HG03025 (cell line): ENCODE measurements around the gene ZNF658.
"Not testable (repeated sequence)": the region's sequence is repeated elsewhere in the genome, so short reads cannot be mapped to it uniquely, and the experiment has no call there.

Source experiments
- ATAC-seq: cut with Tn5 transposase; IDR thresholded peaks from one replicate; pipeline ENCODE4 v1.9.1; 2021; ENCODE audit warnings: mild to moderate bottlenecking, moderate library complexity; ENCODE audit not compliant: unreplicated experiment, low FRiP score

Gene ZNF658

DNA sequence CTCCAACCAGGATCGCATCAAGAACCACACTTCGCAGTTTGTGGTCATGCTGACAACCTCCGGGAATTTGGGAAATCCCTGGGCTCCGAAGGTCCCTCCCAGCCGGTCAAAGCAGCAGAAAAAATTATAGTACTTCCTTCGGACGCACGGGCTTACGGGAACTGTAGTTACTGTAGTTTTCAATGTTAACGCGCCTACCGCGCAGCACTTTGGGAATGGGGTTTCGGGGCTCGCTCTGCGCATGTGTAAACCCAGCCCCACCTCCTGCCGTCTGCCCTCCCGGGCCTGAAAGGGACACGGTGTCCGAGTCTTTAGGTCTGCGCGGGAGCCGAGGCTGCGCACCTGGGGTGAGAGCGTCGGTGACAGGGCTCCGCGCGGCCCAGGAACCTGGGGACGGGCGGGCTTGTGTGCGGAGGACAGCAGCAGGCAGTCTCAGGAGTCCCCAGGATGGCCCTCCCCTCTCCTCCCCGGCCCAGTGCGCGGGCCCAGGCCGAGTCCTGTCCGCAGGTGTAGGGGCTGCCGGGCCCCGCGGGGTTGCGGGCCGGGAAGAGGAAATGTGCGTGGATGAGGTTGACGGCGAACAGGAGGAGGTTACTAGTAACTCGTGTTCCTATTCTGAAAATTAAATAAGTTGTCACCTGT, at the start of gene ZNF658:
Gene ZNF658, plus strand, starts transcription at position 236 of the 642 bp plus-strand sequence. CDS start 2,837 bp downstream, outside the sequence.
- ATAC-seq: peak; percentile 97

DNA sequence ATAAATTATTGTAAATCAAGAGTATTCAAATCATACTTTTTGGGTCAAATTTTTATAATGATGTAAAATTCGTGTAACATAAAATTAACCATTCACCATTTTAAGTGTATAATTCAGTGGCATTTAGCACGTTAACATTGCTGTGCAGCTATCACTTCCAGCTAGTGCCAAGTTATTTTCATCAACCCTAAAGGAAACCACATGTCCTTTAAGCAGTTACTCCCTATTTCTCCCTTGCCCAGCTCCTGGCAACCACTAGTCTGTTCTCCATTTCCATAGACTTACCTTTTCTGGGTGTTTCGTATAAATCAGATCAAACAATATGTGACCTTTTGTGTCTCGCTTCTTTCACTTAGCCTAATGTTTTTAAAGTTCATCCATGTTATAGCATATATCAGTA, 38.8 kb upstream of the ZNF658 start:
- not testable (repeated sequence) for ATAC-seq

DNA sequence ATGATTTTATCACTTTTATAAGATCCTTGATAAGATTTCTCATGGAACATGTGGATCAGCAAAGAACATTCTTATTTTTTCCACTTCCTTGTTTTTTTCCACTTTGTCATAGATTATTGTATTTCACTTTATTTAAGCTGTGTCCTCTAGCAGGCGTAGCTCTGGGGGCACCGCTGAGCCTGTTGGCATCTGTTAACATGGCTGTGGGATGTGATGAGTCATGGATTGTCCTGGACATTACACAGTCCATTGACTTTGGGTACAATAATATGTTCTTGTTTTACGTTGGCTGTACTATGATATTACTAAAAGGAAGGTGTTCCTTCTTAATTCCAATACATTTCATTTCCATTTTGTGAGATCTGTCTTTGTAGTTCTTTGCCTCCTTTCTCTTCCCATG, 31.9 kb upstream of the ZNF658 start:
- ATAC-seq: not testable (repeated sequence)

DNA sequence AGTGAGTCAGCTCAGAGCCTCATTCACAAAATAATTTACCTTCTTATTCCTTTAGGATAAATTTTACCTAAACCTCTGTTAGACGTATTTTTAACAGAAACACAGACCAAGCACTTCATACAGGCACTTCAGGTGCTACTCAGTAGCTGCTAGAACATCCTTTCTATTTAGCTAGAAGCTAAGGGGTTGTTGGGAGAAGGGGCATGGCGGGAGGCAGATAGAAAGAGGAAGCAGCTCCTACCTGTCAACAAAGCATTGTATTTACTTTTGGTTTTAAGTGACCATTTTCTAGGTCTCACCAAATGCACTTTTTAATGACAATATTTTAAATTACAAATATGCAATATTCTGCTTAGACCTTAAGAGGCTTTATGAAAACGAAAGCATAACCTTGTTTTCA, 19.9 kb upstream of the ZNF658 start:
- not testable (repeated sequence) for ATAC-seq

DNA sequence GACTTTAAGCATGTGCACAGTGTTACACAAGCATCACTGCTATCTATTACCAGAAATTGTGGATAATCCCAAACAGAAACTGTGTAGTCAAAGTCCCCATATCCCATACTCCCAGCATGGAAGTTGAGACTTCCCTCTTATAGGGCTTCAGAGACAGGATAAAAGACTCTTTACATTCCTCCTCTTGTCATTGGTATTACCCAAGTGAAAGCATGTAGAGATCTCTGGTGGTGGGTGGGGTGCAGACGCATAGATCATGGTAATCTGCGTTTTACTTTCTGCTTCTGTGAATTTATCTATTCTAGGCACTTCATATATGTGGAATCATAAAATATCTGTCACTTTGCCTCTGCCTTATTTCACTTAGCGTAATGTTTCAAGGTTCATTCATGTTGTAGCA, 18.7 kb upstream of the ZNF658 start:
- ATAC-seq: not testable (repeated sequence)

DNA sequence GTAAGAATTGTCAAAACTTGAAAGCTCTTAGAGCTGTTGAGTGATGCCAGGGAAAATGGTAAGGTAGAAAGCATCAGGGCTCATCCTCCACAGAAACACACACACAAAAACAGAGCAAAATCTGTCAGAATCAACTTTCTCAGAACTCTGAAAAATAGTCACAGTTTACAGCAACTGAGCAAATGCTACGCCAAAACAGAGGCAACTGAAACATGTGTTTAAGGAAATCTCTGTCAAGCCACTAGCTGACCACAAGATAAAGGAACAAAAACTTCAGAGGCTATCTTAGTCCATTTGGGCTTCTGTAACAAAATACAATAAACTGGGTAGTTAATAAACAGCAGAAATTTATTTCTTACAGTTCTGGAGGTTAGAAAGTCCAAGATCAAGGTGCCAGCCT, 10.2 kb upstream of the ZNF658 start:
- peak; percentile 80 for ATAC-seq

DNA sequence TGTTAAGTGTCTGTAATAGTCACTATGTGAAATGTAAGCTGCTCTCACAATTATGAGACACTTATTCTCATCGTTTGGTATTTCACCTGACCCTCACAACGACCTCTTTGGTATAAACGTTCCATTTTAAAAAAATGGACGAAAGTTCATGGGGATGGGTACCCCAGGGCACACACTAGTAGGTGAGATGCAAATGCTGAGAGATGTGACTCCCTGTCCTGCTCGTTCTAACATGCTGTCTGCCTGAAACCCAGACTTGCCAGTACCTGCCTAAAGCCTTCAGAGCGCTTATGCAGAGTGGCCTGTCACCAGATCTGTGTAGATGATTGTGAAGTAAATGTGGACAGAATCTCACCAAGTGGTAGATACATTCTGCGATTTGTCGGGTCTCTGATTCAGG, 616 bp downstream of the ZNF658 start:
- ATAC-seq: peak; percentile 23

DNA sequence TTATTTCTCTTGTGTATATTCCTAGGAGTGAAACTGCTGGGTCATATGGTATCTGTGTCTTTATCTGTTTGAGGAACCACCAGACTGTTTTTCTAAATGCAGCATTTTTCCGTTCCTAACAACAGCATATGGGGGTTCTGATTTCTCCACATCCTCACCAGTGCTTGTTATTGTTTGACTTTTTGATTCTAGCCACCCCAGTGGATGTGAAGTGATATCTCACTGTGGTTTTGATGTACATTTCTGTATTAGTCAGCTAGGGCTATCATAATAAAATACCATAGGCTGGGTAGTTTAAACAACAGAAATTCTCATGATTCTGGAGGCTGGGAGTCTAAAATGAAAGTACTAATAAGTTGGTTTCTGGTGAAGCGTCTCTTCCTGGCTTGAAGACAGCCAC, 9.0 kb downstream of the ZNF658 start:
- not testable (repeated sequence) for ATAC-seq

DNA sequence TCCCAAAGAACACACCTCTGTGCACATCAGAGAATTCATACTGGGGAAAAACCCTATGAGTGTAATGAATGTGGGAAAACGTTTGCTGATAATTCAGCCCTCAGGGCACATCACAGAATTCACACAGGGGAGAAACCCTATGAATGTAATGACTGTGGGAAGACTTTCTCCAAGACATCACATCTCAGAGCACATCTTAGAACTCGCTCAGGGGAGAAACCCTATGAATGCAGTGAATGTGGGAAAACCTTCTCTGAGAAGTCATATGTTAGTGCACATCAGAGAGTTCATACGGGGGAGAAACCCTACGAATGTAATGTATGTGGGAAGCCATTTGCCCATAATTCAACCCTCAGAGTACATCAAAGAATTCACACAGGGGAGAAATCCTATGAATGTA, 19.5 kb downstream of the ZNF658 start:
- not testable (repeated sequence) for ATAC-seq

DNA sequence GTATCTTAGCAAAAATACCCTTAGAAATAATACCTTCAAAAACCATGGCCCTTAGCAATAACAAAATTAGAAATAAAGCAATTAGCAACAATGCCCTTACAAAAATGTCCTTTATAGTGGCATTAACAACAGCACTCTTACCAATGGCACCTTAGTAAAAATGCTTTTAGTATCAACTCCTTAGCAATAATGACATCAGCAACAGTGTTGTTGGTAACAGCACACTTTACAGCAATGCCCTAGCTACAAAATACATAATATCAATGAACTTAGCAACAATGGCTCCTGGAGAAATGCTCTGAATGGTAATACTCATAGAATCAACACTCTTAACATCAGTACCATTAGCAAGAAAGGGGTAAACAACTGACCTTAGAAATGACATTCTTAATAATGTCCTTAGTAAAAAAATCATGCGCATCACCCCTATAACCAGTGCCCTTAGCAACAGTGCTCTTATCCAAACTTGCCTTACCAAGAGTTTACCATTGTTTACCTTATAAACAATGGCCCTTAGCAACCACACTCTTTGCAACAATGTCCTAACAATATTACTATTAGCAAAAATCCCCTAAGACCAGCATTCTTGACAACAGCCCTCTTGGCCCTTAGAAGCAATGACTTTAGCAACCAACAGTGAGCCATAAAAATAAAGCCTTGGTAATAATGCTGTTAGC, 35.8 kb downstream of the ZNF658 start:
- not testable (repeated sequence) for ATAC-seq

DNA sequence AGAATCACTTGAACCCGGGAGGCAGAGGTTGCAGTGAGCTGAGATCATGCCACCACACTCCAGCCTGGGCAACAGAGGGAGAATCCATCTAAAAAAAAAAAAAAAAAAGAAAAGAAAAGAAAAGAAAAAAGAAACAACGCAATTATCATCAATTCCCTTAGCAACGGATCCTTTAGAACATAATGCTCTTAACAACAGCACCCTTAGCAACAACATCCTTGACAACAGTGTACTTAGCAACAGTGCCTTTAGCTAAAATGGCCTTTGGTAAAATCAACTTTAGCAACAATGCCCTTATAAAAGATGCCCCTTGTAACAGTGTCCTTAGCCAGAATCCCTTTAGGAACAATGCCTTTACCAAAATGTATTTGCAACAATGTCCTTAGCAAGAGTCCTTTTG, 37.1 kb downstream of the ZNF658 start:
- ATAC-seq: not testable (repeated sequence)

DNA sequence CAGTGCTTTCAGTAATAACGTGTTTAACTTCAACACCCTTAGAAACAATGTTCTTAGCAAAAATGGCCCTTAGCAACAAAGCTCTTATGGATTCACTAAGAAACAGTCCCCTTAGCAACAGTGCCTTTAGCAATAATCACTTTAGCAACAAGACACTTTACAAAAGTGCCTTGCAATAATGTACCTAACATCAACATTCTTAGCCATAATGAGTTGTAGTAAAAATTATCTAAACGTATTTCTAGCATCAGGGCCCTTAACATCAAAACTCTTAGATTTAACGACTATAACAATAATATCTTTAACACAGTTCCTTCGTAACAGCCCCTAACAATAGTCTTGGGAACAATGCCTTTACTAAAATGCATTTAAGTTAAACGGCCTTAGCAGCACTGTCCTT, 37.8 kb downstream of the ZNF658 start:
- not testable (repeated sequence) for ATAC-seq

DNA sequence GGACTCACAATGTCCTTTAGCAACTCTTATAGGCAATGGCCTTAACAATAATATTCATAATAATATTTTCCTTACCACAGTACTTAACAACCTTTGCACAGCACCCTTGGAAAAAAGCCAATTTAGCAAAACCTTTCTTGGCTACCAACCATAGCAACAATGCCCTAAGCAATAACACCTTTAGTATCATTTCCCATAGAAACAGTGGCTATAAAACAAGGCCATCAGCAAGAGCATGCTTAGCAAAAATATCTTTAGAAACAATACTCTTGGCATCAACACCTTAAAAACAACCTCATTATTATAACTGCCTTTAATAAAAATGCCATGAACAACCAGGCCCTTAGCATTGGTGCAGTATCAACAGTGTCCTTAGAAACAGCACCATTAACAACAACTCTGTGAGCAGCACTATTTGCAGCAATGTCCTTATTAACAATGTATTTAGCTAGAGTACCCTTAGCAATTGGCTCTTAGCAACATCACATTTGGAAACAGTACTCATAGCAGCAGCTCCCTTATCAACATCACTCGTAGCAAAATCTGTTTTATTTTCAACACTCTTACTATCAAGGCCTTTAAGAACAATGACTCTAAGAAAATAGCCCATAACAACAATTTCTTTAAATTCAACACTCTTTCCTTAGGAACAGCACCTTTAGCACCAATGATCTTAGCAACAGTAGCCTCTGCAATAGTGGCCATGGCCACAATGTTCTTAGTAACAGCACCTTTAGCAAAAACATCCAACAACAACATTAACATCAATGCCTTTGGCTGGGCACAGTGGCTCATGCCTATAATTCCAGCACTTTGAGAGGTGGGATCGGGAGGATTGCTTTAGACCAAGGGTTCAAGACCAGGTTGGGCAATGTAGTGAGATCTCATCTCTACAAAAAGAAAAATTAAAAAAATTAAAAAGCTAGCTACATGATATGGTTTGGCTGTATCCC, 39.6 kb downstream of the ZNF658 start:
- ATAC-seq: not testable (repeated sequence)

DNA sequence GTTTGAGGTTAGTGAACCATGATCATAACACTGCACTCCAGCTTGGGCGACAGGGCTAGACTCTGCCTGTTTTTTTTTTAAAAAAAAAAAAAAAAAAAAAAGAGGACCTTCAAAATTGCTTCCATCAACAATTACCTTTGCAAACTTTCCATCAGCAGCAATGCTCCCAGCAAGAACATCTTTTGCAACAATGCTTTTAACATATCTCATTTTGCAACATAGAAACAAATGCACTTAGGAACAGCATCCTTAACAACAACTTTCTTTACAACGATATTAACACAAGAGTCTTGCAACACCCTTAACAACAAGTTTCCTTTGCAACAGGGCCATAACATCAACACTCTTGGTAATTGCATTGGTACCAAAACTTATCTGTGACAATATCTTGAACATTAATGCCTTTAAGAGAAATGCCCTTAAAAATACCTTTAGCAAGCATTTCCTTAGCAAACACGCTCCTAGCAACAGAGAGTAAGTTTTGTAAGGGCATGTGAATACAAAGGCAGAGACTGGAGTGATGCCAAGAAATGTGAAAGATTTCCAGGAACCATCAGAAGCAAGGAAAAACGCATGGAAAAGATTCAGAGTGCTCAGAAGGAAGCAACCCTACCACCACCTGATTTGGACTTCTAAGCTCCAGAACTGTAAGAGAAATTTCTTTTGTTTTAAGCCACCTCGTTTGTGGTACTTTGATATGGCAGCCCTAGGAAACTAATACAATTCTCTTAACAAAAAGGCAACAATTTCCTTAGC, 42.1 kb downstream of the ZNF658 start:
- not testable (repeated sequence) for ATAC-seq

DNA sequence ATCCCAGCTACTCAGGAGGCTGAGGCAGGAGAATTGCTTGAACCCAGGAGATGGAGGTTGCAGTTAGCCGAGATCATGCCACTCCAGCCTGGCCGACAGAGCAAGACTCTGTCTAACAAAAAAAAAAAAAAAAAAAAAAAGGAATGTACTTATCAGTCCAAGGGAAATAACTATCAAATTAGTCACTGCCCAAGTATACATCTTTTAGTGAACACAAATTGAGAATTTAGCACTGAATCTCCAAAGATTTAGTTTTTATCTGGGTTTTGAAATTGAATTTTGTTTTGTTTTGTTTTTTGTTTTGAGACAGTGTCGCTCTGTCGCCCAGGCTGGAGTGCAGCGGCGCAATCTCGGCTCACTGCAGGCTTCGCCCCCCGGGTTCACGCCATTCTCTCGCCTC, 52.1 kb downstream of the ZNF658 start:
- ATAC-seq: not testable (repeated sequence)
